Activated CD4-positive, alpha-beta T cell treated with anti-CD3 and anti-CD28 coated beads, Interleukin-2, amount 50 U/mL, for 16 hours (primary cell): ENCODE measurements around the gene DRC1.
A peak's percentile ranks its signal among the peaks of the same experiment; 100 is the strongest.

Source experiments
- DNase-seq: peaks from one replicate; pipeline ENCODE4 v3.0.0-alpha.2; 2020

DRC1 gene

DNA sequence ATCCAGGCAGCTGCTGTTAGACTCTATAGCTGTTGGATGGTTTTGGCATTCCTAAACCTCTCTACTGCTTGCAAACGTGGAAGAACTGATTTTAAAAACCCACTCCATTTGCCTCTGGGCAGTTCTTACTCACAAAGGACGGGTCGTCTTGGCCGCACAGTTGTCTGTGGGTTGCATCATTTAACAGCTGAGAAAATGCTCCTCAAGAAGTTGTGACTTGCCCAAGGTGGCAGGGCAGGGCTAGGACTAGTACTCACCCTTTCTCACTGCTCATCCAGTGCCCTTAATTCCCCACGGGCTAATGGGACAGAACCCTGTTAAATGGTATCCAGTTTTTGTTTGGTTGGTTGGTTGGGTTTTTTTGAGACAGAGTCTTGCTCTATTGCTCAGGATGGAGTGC, 997 bp upstream of the DRC1 start:
- DNase-seq: no peak

DNA sequence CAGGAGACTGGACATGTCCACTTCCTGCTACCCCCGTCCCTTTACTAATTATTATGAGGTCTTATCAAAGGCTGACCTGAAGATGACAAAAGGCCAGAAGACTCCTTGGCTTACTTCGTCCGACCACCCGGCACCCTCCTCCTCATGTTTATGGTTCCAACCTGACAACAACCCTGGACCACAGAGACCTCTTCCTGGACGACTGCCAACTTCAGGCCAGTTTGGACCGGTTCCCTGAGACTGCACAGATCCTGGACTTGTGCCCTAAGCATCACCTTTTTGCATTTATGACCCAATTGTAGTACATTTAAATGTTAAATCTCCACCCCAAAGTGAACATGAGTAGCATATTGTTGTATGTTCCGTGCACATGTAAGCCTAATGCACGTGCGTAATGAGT, 5.8 kb downstream of the DRC1 start:
- DNase-seq: no peak

DNA sequence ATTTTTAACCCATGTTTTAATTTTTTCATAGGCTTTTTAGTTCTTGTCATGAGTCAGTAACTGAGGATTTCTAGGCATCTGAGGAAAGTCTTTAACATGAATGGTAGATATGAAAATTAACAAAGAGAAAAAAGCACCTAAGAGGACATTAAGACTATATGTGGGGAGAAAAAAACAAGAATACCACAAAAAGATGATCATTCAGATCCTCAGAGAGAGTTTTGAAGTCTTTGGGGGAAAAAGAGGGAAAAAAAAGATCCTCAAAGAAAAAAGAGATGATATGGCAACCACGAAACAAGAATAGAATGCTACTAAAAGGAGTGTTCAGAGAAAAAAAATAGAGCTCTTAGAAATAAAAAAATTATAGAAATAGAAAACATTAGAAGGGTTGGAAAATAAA, 8.1 kb downstream of the DRC1 start:
- no peak for DNase-seq

DNA sequence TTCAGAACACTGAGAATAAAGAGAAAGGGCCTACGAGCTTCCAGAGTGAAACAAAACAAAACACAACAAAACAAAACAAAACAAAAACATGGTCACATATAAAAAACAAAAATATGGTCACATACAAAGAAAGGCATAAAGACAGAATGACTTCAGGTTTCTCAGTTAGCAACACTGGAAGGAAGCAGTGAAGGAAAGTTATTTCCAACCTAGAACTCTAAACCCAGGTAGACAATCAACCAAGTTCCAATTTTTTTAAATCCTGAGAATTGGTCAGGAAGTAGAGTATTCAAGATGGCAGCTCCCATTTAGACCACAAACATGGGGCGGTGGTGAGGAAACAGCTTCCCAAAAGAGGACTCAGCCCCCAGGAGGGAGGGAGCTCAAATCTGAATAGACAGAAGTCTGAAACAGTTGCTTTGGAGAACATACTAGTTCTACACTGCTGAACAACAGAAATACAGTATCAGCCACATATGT, 9.1 kb downstream of the DRC1 start:
- no peak for DNase-seq

DNA sequence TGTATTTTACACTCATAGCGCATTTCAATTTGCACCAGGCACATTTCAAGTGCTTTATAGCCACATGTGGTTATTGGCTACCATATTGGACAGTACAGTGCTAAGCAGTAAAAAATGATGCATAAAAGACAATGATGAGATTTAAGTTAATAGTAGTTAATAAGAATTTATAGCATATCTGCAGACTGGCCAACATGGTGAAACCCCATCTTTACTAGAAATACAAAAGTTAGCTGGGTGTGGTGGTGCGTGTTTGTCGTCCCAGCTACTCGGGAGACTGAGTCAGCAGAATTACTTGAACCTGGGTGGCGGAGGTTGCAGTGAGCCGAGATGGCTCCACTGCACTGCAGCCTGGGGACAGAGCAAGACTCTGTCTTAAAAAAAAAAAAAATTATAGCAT, 9.7 kb downstream of the DRC1 start:
- DNase-seq: no peak

DNA sequence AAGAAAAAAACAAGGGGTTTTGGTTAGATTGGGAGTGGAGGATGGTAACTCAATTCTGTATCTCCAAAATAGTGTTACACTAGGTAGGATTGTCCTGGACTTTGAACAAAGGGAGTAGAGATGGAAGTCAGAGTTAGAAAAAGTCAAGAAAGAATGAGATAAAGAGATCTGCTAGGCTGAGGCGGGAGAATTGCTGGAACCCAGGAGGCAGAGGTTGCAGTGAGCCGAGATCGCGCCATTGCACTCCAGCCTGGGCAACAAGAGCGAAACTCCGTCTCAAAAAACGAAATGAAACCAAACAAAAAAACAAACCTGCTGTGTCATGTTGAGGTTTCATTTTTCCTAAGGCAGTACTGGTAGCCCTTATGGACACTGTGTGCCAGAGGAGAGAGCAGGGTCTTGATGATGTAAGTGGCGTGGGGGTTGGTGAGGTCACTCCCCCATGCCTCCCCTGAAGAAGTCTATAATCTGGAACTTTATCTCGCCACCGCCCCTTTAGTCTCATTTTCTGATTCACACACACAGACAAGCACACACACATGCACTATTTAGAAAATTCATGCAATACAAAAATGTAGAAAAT, 10.5 kb downstream of the DRC1 start:
- peak; percentile 66 for DNase-seq

DNA sequence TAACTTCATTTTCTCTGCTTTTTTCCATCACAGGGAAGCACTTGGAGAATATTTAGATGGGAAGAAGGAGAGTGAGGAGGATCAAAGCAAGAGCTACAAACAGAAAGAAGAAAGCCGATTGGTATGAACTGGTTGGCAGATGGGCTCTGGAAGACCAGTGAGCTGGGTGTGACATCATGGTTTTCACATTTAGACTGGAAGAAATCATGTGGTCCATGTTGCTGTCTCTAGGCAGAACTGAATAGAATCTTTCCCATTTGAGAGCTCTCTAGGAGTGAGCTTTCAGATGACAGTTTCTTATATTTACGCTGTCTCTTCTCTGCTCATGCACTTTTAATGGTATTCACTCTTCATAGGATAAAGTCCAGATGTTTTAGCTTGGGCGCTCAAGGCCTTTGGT, 12.6 kb downstream of the DRC1 start:
- DNase-seq: no peak

DNA sequence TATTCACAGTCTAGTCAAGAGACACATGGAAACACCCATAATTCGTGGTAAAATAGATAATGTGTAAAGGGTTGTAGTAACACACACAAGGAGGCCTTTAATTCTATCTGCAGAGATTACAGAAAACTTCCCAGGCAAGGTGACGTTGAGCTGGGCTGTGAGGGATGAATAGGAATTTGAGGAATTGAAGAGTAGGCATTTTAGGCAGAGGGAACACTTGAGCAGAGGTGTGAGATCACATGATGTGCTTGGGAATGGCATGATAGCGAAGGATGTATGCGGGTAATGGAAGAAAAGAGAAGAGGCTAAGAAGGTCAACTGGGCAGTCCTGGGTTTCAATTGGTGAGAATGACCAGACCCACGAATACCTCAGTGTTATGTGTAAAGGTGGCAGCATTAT, 20.2 kb downstream of the DRC1 start:
- DNase-seq: no peak

DNA sequence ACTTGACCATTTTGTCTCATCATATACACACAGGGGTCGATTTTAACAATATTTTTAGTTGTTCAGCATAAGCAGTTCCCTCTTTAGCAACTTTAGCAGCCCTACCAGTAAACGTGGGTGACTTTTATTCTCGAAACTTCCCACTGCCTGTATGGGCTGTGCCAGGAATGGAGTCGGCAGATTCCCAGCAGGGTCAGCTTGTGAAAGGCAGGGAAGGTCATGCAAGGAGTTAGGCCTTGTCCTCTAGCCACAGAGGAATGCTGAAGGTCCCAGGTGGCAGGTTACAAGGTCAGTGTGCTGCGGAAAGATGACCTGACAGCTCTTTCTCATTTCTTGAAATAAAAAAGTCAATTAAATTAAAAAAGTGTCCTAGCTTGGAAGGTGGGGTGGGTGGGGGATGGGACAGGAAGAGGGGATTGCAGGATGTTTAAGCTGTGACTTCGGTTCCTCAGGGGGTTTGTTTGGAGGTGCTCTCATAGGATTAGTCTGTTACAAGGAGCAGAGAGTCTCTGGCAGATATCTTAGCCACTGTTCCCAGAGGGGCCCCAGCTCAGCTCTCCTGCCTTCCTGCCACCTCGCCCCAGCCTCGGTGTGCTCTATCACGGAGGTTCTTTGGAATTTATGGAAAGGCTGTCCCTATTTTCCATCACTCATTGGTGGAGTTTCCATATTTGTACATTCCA, 21.4 kb downstream of the DRC1 start:
- no peak for DNase-seq

DNA sequence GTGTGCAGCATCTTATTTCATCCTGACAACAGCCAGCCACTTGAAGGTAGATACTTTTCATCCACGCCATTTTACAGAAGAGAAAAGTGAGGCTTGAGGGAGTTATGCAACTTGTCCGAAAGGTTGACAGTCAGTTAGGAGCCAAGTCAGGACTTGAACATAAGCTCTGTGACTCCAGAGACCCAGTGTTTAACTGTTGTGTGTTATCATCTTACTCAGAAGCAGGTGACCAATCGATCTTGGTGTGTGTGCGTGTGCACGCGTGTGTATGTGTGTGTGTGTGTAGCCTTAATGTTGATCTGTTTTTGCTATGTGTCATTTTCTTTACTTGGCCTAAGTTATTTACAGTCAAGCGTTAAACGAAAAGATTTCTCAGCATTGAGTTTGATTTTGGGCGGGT, 22.0 kb downstream of the DRC1 start:
- DNase-seq: no peak

DNA sequence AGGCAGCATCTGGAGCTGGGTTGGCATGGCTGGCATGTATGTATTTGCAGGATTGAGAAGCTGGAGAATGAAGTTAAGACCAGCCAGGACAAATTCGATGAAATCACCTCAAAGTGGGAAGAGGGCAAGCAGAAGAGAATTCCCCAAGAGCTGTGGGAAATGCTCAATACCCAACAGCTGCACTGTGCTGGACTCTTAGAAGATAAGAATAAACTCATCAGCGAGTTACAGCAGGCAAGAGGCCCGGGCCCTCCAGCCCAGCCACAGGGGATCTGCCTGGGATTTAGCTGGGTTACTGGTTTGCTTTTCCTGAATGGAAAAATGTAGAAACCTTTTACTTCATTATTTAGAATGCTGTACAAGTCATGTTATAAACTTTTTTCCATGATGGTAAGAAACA, 22.5 kb downstream of the DRC1 start:
- DNase-seq: no peak

DNA sequence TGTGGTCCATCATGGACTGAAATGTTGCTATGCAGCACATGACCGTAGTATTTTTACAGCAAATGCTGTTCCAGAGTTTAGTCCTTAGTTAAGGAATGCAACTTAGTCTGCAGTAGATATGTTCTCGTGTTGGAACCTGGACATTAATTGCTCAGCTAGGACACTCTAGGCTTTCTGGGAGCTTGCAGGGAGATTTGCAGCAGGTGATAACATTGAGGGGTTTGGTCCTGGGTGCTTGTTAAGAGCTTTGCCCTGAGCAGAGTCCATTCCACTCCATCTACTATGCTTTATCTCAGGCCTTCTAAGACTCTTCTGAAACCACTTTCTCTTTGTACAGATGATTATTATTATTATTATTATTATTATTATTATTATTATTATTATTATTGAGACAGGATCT, 27.1 kb downstream of the DRC1 start:
- DNase-seq: no peak

DNA sequence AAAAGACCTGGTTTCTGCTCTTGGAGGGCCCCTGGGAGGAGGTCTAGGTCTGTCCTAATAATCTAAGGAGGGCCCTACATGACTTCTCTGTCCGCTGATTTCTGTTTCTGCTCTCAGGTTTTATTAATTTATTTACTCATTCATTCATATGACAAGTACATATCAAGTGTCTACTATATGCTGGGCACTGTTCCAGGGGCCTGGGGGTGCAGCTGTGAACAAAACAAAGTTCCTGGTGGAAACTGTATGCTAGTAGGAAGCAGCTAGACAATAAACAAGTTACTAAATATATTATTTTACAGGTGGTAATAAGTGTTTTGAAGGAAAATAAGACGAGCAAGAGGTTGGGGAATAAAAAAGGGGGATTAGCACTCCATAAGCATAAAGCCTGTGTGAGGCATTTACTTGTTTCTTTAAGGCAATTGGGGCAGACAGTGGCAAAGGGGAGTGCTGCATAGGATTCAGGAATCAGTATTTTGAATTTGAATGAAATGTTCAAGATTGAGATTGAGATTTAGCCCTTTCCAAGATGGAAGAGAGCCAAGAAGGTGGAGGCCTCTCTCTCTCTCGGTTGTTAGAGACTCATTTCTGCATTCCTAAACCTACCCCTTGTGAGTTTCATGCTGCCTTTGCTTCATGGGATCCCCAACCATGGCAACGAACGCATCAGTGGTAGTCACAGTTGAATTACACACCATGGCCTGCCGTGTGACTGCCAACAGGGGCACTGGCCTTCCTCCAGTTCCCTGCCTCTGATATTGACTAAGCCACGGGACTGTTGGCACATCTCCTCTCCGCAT, 28.3 kb downstream of the DRC1 start:
- no peak for DNase-seq

DNA sequence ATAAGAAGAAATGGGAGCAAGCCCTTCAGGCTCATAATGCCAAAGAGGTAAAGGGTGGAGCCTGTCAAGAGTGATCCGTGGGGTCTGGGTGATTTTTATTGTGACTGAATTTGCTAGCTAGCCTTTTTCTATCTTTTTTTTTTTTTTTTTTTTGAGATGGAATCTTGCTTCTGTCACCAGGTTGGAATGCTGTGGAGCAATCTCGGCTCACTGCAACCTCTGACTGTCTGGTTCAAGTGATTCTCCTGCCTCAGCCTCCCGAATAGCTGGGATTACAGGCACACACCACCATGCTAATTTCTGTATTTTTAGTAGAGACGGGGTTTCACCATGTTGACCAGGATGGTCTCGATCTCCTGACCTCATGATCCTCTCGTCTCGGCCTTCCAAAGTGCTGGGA, 29.1 kb downstream of the DRC1 start:
- DNase-seq: no peak

DNA sequence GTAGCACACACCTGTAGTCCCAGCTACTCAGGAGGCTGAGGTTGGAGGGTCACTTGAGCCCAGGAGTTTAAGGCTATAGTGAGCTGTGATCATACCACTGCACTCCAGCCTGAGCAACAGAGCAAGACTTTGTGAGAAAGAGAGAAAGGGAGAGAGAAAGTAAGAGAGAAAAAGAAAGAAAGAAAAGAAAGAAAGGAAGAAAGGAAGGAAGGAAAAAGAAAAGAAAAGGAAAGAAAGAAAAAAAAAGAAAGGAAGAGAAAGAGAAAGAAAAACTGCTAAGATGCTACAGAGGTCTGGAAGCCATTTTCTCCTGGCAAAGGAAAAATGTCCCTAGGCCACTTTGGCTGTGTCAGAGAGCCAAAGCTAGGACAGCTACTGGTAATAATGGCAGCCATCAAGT, 30.6 kb downstream of the DRC1 start:
- DNase-seq: no peak

DNA sequence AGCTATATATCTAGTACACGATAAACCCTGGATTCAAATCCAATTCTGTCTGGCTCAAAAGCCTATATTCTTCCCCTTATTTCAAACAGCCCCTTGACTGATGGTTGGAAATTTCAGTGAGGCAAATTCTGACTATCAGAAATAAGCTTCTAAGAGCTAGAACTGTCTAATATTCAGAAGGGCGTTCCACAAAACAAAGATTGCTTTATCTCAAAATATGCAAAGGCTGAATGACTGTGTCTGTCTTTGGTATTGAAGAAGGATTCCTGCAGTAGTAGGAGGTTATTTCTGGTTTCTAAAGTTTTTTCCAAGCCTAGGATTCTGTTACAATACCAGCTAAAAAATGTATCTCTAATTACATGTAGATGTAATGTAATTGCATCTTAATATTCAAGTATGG, 31.1 kb downstream of the DRC1 start:
- DNase-seq: no peak

DNA sequence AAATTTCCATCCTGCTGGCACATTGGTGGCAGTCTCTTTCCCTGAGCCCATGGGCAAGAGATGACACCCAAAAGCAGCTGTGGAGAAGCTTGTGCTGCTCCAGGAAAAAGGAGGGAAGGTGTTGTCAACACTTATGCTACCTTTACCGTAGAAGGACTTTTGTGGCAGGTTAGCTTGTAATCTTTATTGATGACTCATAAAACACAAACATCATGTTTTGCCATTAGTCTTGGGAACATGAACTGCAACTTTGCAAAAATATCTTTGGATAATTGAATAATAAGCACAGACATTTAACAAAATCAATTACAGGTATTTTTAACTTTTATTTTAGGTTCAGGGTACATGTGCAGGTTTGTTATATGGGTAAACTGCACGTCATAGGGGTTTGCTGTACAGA, 33.4 kb downstream of the DRC1 start:
- no peak for DNase-seq

DNA sequence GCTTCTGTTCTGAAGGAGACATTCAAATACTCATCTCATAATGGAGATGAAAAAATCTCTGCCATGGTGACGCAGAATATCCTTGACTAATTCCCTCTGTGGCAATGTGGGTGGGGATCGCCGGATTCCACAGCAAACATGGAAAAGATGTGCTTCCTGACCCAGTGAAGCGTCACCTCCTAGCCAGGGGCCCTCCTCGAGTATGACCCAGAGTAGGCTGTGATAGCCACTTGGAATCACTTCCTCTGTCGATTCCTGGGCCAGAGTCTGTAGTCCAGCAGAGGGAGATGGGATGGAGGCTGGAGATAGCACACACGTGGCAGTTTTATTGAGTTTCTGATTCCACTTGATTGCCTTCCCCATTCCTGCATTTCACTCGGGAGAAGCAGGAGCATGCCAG, 36.8 kb downstream of the DRC1 start:
- no peak for DNase-seq

DNA sequence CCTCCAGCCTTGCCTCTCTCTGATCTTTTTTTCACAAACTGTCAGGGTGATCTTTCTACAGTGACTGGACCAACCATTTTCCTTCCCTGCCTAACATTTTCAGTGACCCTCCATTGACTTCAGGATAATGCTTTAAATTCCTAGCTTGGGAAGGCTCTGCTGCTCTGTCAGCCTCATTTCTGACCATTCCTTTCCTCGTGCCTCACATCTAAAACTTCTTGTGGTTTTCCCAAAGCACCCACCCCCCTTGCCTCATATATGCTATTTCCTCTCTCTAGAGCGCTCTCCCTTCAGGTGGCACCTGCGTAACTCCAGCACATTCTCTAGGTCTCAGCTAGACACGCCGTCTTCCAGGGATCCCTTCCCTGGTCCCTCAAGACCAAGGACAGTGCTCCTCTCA, 37.2 kb downstream of the DRC1 start:
- DNase-seq: no peak

DNA sequence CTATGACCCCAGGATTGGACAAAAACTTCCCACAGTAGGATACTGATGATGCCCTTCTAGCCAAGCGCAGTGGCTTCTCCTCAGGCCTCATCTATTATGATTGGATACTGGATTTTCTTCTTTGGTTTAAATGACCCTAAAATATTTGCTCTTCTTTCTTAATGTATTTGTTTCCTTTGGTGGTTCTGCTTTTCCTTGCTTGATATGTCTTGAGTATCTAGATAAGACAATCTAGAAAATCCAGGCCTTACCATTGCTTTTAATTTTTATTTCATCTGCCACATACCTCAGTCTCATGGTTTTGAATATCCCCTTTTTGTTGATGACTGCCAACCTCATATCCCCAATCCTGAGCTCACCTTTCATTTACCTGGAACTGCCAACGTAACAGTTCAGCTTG, 40.6 kb downstream of the DRC1 start:
- DNase-seq: no peak

DNA sequence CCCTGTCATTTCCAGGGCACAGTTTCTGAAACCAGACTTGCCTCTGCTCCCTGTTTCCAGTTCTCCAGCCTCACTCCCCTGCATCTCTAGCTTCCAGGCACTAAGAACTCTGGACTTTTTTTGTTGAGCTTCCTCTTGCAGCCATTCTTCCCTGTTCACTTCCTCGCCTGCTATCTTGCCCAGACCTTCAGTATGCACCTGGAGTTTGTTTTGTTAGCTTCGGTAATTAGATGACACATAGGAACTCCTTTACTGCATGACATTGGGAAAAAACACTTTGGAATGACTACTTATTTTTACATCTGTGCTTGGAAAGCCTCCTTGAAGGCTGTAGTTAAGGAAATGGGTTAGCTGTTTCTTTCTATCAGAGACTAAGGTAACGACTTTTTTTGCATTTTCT, 41.0 kb downstream of the DRC1 start:
- no peak for DNase-seq

DNA sequence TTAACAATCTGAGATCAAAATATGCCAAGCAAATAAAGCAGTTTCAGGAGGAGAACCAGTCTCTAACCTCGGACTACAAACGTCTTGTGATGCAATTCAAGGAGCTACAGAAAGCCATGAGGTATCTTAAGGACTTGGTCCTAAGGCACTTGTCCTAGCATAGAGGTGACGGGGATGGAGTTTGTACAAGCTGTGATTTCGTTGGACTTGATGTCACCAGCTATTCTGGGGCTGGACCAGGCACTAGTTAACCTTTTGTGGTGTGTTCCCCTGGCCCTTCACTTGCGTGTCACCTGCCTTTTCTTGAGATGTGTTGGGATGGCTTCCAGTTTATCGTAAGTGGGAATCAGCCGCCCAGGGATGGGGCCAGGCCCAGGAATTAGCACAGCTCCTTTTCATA, 42.5 kb downstream of the DRC1 start:
- no peak for DNase-seq

DNA sequence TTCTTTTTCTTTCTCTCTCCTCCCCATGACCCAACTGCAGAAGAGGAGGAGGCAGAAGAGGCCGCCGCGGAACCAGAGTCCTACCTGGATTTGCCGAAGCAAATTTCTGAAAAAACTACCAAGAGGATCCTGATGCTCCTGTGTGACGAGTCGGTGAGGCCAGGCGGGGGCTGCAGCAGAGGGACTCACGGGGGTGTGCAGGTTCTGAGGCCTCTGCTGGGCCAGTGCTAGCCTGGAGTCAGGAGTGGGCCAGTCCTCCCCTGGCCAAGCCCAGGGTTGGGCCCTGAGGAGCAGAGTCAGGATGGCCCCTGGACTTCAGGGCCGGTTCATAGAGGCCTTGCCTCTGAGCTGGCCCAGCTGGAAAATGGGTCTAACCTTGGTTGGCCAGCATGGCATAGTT, 46.9 kb downstream of the DRC1 start:
- no peak for DNase-seq

DNA sequence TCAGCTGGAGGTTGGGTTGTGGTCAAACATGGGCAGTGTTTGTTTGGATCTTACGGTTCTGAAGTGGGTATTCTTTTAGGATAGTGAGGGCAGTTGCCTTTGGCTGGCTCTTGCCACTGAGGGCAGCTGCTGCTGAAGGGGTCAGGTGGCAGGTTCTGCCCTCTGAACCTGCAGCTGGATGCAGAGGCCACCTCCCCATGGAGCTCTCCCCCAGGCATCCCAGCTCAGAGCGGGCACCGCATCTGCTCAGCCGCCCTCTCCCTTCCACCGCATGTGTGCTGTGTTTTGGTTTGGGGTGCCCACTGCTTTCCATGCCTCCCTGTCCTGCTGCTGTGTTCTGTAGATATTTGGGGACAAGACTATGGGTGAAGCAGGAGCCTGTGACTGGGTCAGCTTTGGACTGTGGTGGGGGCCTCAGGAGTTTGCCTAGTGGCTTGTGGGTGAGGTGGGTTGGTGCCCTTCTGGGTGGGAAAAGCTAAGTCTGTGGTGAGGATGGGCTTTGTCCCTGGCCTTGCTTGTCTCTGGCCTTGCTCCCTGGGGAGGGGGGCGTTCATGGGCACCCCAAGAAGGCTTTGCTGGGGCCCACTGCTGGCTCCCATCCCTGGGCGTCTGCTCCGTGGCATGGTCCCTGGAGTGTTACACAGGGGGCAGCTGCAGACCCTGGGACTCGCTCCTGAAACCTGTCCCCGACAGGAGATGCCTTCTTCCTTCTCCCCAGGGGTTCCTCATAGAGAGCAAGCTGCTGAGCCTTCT, 47.7 kb downstream of the DRC1 start:
- DNase-seq: no peak
